Central memory CD8-positive, alpha-beta T cell (primary cell): Measurements from ENCODE around the gene ASZ1.
"Not testable (repeated sequence)": the region's sequence is repeated elsewhere in the genome, so short reads cannot be mapped to it uniquely, and the experiment has no call there.

Source experiments
- ATAC-seq: fragments of 150-1000 bp; cut with Tn5 transposase; replicated peaks from 2 replicates; pipeline ENCODE4 v1.10.0; 2022; ENCODE audit warnings: mild to moderate bottlenecking, moderate FRiP score, moderate number of reproducible peaks; ENCODE audit not compliant: poor library complexity, severe bottlenecking; ENCODE audit errors: extremely low read depth
- DNase-seq, 2 donors: peaks; one replicate each; pipeline ENCODE4 v3.0.0; 2021; ENCODE audit warnings: low spot score in 2 of 2
- H3K27ac Mint-ChIP-seq: one replicate; pipeline ENCODE4 v1.8.0; 2022; ENCODE audit warnings: low read depth, mild to moderate bottlenecking, moderate library complexity, mixed read lengths
- H3K27me3 Mint-ChIP-seq: one replicate; pipeline ENCODE4 v1.8.0; 2022; ENCODE audit warnings: mixed read lengths
- H3K36me3 Mint-ChIP-seq: one replicate; pipeline ENCODE4 v1.8.0; 2022; ENCODE audit warnings: mild to moderate bottlenecking, moderate library complexity, mixed read lengths; ENCODE audit not compliant: insufficient read depth
- H3K4me1 Mint-ChIP-seq: one replicate; pipeline ENCODE4 v1.8.0; 2022; ENCODE audit warnings: mixed read lengths
- H3K4me3 Mint-ChIP-seq: one replicate; pipeline ENCODE4 v1.8.0; 2022; ENCODE audit warnings: mild to moderate bottlenecking, moderate library complexity, mixed read lengths
- H3K9me3 Mint-ChIP-seq: one replicate; pipeline ENCODE4 v1.8.0; 2022; ENCODE audit warnings: mixed read lengths

ASZ1 gene, protein sequence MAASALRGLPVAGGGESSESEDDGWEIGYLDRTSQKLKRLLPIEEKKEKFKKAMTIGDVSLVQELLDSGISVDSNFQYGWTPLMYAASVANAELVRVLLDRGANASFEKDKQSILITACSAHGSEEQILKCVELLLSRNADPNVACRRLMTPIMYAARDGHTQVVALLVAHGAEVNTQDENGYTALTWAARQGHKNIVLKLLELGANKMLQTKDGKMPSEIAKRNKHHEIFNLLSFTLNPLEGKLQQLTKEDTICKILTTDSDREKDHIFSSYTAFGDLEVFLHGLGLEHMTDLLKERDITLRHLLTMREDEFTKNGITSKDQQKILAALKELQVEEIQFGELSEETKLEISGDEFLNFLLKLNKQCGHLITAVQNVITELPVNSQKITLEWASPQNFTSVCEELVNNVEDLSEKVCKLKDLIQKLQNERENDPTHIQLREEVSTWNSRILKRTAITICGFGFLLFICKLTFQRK

GRCh38 chr7:117427258-117427701, at the start of gene ASZ1:
ASZ1 (minus strand) TSS chr7:117427493; CDS start chr7:117427460, 33 bp downstream.
- Mint-ChIP-seq H3K9me3 (peaks cover 21% of the 10 kb centered on the region), H3K36me3 (no peaks in the 10 kb centered on the region), H3K4me1 (no peaks in the 10 kb centered on the region), H3K27me3 (no peaks in the 10 kb centered on the region), H3K4me3 (no peak within 1 kb of the TSS), H3K27ac (no peak within 1 kb of the TSS)
- ATAC-seq, result no peak
- DNase-seq, result no peak

GRCh38 chr7:117476557-117477215, 49.4 kb upstream of the ASZ1 start:
- Mint-ChIP-seq H3K27me3 (peaks cover 20% of the 10 kb centered on the region), H3K4me3 (no peak overlapping the region), H3K4me1 (no peaks in the 10 kb centered on the region), H3K27ac (no peak overlapping the region), H3K36me3 (no peaks in the 10 kb centered on the region), H3K9me3 (no peaks in the 10 kb centered on the region)
- ATAC-seq (no peak), DNase-seq (no peak)

- no peak for DNase-seq
- Mint-ChIP-seq H3K27ac (no peak overlapping the region), H3K36me3 (no peaks in the 10 kb centered on the region), H3K9me3 (no peaks in the 10 kb centered on the region), H3K4me3 (no peak overlapping the region), H3K4me1 (no peaks in the 10 kb centered on the region), H3K27me3 (no peaks in the 10 kb centered on the region)
- ATAC-seq, result no peak
Observed at GRCh38 chr7:117472335-117472734, 45.0 kb upstream of the ASZ1 start.

GRCh38 chr7:117470777-117471176, 43.5 kb upstream of the ASZ1 start:
- no peak for DNase-seq
- H3K27me3 Mint-ChIP-seq, result no peaks in the 10 kb centered on the region
- H3K36me3 Mint-ChIP-seq, result no peaks in the 10 kb centered on the region
- no peak overlapping the region for H3K27ac Mint-ChIP-seq
- H3K4me3 Mint-ChIP-seq, result no peak overlapping the region
- H3K9me3 Mint-ChIP-seq, result no peaks in the 10 kb centered on the region
- no peaks in the 10 kb centered on the region for H3K4me1 Mint-ChIP-seq
- ATAC-seq, result no peak

GRCh38 chr7:117468174-117468573, 40.9 kb upstream of the ASZ1 start:
- Mint-ChIP-seq H3K4me1 (no peaks in the 10 kb centered on the region), H3K4me3 (no peak overlapping the region), H3K36me3 (no peaks in the 10 kb centered on the region), H3K9me3 (no peaks in the 10 kb centered on the region), H3K27me3 (no peaks in the 10 kb centered on the region), H3K27ac (no peak overlapping the region)
- ATAC-seq (no peak), DNase-seq (no peak)

- not testable (repeated sequence) for H3K4me1 Mint-ChIP-seq, H3K9me3 Mint-ChIP-seq, H3K36me3 Mint-ChIP-seq, DNase-seq, ATAC-seq, H3K27ac Mint-ChIP-seq, H3K27me3 Mint-ChIP-seq, H3K4me3 Mint-ChIP-seq
Observed at GRCh38 chr7:117460815-117461214, 33.5 kb upstream of the ASZ1 start.

DNA sequence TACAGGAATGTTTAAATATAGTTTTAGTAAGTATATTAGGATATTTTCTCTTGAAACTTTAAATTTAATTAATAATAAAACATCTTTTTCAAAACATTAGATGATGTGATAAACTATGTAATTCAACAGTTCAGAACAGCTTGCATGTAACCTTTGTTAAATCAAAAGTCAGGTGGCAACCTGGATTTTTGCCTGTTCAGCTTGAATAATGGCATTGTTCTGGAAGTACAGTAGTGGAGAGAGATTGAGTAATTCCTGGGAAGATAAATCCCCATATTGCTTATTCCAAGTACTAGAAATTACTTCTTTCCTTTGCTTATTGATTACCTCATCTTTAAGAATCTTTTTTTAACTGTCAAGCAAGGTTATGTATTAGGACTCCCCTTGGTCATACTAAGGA, 32.4 kb upstream of the ASZ1 start:
- Mint-ChIP-seq H3K27me3 (no peaks in the 10 kb centered on the region), H3K36me3 (no peaks in the 10 kb centered on the region), H3K9me3 (no peaks in the 10 kb centered on the region), H3K4me1 (no peaks in the 10 kb centered on the region), H3K27ac (no peak overlapping the region), H3K4me3 (no peak overlapping the region)
- ATAC-seq, result no peak
- DNase-seq, result no peak

GRCh38 chr7:117458977-117459583, 31.8 kb upstream of the ASZ1 start:
- no peak for DNase-seq
- Mint-ChIP-seq H3K36me3 (no peaks in the 10 kb centered on the region), H3K27ac (no peak overlapping the region), H3K4me1 (no peaks in the 10 kb centered on the region), H3K4me3 (no peak overlapping the region), H3K9me3 (no peaks in the 10 kb centered on the region), H3K27me3 (no peaks in the 10 kb centered on the region)
- ATAC-seq, result no peak

- no peaks in the 10 kb centered on the region for H3K27me3 Mint-ChIP-seq
- no peak overlapping the region for H3K27ac Mint-ChIP-seq
- no peaks in the 10 kb centered on the region for H3K36me3 Mint-ChIP-seq
- DNase-seq (no peak), ATAC-seq (no peak)
- H3K9me3 Mint-ChIP-seq, result peaks cover 33% of the 10 kb centered on the region
- no peaks in the 10 kb centered on the region for H3K4me1 Mint-ChIP-seq
- H3K4me3 Mint-ChIP-seq, result no peak overlapping the region
Observed at GRCh38 chr7:117448655-117449054, 21.4 kb upstream of the ASZ1 start.

DNA sequence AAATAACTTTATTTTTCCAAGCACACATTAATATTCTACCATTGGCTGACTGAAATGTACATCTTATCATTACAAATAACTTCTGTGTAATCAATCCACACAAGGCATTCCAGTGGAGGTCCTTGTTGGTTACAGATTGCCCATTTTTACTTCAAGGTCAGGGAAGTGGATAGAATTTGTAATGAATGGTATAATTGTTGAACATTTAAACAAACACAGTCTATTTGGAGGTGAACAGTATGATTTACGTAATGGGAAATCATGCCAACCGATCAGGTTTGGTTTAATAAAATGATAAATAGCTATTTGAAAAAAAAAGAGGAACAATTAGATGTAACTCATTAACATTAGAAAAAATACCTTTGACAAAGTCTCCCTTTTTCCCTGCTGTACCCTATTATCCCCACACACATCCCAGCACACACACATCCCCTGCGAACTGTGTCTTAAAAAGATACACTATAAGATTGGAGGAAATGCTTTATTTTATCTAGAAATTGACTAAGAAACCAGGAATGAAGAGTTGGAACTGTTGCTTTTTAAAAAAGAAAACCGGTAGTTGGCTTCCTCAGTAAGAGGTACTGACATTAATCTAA, 19.0 kb upstream of the ASZ1 start:
- Mint-ChIP-seq H3K36me3 (no peaks in the 10 kb centered on the region), H3K4me3 (no peak overlapping the region), H3K4me1 (no peaks in the 10 kb centered on the region), H3K27me3 (no peaks in the 10 kb centered on the region), H3K27ac (no peak overlapping the region), H3K9me3 (peaks cover 30% of the 10 kb centered on the region)
- ATAC-seq (no peak), DNase-seq (no peak)

- Mint-ChIP-seq H3K4me1 (no peaks in the 10 kb centered on the region), H3K9me3 (peaks cover 24% of the 10 kb centered on the region), H3K27me3 (no peaks in the 10 kb centered on the region), H3K36me3 (no peaks in the 10 kb centered on the region), H3K27ac (no peak overlapping the region), H3K4me3 (no peak overlapping the region)
- ATAC-seq, result no peak
- DNase-seq, result no peak
Observed at GRCh38 chr7:117445206-117445605, 17.9 kb upstream of the ASZ1 start.

GRCh38 chr7:117444646-117445045, 17.4 kb upstream of the ASZ1 start:
- Mint-ChIP-seq H3K27me3 (no peaks in the 10 kb centered on the region), H3K27ac (no peak overlapping the region), H3K9me3 (peaks cover 18% of the 10 kb centered on the region), H3K4me3 (no peak overlapping the region), H3K36me3 (no peaks in the 10 kb centered on the region), H3K4me1 (no peaks in the 10 kb centered on the region)
- ATAC-seq (no peak), DNase-seq (no peak)
